ENCODE data around the gene DIP2C.

DIP2C gene

GRCh38 chr10:528173-529165 lies 161.0 kb downstream of the DIP2C start:
- DNase-seq (ENCODE audit: low read depth) = no peak
- H3K4me3 ChIP-seq (ENCODE audit: low read depth, low read length) = no peak overlapping the region
- no peak for TF ChIP-seq CTCF (IDR thresholded peaks at IDR 0.05; ENCODE audit: control insufficient read depth, extremely low read depth, insufficient read depth)

GRCh38 chr10:527416-527815 lies 162.1 kb downstream of the DIP2C start:
- TF ChIP-seq CTCF (IDR thresholded peaks at IDR 0.05; ENCODE audit: control insufficient read depth, extremely low read depth, insufficient read depth) = no peak
- no peak overlapping the region for H3K4me3 ChIP-seq (ENCODE audit: low read depth, low read length)
- DNase-seq (ENCODE audit: low read depth) = no peak

GRCh38 chr10:526651-527312 lies 162.7 kb downstream of the DIP2C start:
- no peak for TF ChIP-seq CTCF (IDR thresholded peaks at IDR 0.05; ENCODE audit: control insufficient read depth, extremely low read depth, insufficient read depth)
- no peak overlapping the region for H3K4me3 ChIP-seq (ENCODE audit: low read depth, low read length)
- DNase-seq (ENCODE audit: low read depth) = no peak

- no peak overlapping the region for H3K4me3 ChIP-seq (ENCODE audit: low read depth, low read length)
- DNase-seq (ENCODE audit: low read depth) = no peak
- TF ChIP-seq CTCF (IDR thresholded peaks at IDR 0.05; ENCODE audit: control insufficient read depth, extremely low read depth, insufficient read depth) = no peak
These were observed 163.7 kb downstream of the DIP2C start for GRCh38 chr10:525565-526315.

GRCh38 chr10:523925-524324 lies 165.5 kb downstream of the DIP2C start:
- no peak for TF ChIP-seq CTCF (IDR thresholded peaks at IDR 0.05; ENCODE audit: control insufficient read depth, extremely low read depth, insufficient read depth)
- no peak for DNase-seq (ENCODE audit: low read depth)

GRCh38 chr10:522350-522749 lies 167.1 kb downstream of the DIP2C start:
- DNase-seq (ENCODE audit: low read depth) = no peak
- TF ChIP-seq CTCF (IDR thresholded peaks at IDR 0.05; ENCODE audit: control insufficient read depth, extremely low read depth, insufficient read depth) = no peak
- H3K4me3 ChIP-seq (ENCODE audit: low read depth, low read length) = no peak overlapping the region

More at GRCh38 chr10:523925-524324, 165.5 kb downstream of the DIP2C start:
- no peak overlapping the region for H3K4me3 ChIP-seq (ENCODE audit: low read depth, low read length)
